Activated naive CD4-positive, alpha-beta T cell treated with anti-CD3 and anti-CD28 coated beads, Interleukin-2, amount 10 ng/mL, durations not matched to agents 7 days and 5 days (primary cell): ENCODE measurements around the gene TGFA.
A peak's percentile ranks its signal among the peaks of the same experiment; 100 is the strongest.

Experiments
- CTCF ChIA-PET: fragments of 350-600 bp; sonication (Branson Sonifier 250); formaldehyde crosslinking; loops from one replicate; lab custom pipeline; 2021; ENCODE audit warnings: antibody characterized with exemption; lab: Charles Lee
- DNase-seq: peaks from one replicate; pipeline ENCODE4 v3.0.0-alpha.2; 2020
- H3K27ac Mint-ChIP-seq: one replicate; pipeline ENCODE4 v1.8.0; 2021; ENCODE audit warnings: mild to moderate bottlenecking, moderate library complexity, mixed read lengths
- H3K27me3 Mint-ChIP-seq: one replicate; pipeline ENCODE4 v1.8.0; 2021; ENCODE audit warnings: mild to moderate bottlenecking, mixed read lengths
- H3K36me3 Mint-ChIP-seq: one replicate; pipeline ENCODE4 v1.8.0; 2021; ENCODE audit warnings: mixed read lengths
- H3K4me1 Mint-ChIP-seq: one replicate; pipeline ENCODE4 v1.8.0; 2021; ENCODE audit warnings: mixed read lengths
- H3K4me3 Mint-ChIP-seq: one replicate; pipeline ENCODE4 v1.8.0; 2021; ENCODE audit warnings: mild to moderate bottlenecking, moderate library complexity, mixed read lengths
- H3K9me3 Mint-ChIP-seq: one replicate; pipeline ENCODE4 v1.8.0; 2021; ENCODE audit warnings: mixed read lengths

TGFA gene

DNA sequence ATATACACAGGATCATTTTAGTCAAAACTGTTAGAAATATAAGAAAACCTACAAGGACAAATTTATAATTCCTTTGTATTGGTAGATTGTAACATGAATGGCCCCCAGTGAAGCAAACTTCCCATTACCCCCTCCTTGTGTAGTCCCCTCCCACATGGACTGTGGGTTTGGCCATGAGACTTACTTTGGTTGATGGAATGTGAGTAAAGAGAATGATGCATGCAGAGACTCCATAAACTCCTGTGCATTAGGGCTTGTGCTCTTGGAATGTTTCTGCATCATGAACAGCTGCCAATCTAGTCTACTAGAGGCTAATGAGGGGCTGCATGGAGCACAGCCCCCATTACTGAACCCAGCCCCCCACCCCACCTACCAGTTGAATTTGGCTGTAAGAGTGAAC is 8.3 kb upstream of the TGFA start:
- Mint-ChIP-seq H3K4me1 (no peaks in the 10 kb centered on the region), H3K4me3 (no peak overlapping the region), H3K9me3 (no peaks in the 10 kb centered on the region), H3K27ac (no peak overlapping the region), H3K27me3 (peaks cover 37% of the 10 kb centered on the region), H3K36me3 (no peaks in the 10 kb centered on the region)
- CTCF ChIA-PET: no interaction called here
- no peak for DNase-seq

DNA sequence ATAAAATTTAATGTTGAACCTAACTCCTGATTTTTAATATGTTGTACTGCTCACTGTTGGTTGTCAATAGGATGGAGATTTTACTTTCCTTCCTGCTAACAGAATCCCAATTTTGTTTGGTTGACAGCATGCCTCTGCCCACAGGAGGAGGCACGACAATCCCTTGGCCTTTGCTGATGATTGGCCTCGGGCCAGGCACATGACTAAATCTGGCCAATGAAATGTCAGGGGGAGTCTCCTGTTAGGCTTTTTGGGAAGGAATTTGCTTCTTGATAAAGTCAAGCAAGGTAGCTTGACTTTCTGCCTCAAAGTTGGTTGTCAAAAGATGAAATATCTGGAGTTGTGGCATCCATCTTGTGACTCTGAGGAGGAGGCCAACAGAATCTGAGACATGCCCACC is 6.8 kb upstream of the TGFA start:
- no peak overlapping the region for H3K4me3 Mint-ChIP-seq
- CTCF ChIA-PET: no interaction called here
- peaks cover 39% of the 10 kb centered on the region for H3K27me3 Mint-ChIP-seq

DNA sequence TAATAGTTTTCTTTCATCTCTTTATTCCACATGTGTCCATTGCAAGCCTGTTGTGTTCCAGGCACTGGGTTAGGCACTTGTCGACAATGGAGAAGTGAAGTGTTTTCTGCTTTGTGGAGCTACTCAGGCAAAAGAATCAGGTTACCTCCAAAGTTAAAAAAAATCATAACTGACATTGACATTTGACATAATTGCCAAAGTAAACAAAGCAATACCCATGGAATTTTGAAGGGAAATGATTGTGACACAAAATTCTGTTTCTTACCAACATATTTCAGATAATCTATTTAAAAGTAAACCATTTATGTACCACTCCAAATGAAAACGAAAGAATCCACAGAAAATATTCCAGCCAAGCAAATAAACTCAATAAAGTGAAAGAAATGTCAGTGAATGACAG is 6.4 kb upstream of the TGFA start:
- Mint-ChIP-seq H3K27me3 (peaks cover 43% of the 10 kb centered on the region), H3K36me3 (no peaks in the 10 kb centered on the region), H3K4me1 (peaks cover 3% of the 10 kb centered on the region), H3K27ac (no peak overlapping the region), H3K4me3 (no peak overlapping the region), H3K9me3 (no peaks in the 10 kb centered on the region)
- DNase-seq: no peak
- CTCF ChIA-PET: no interaction called here

More for the DNA sequence above, 6.8 kb upstream of the TGFA start:
- Mint-ChIP-seq H3K4me1 (no peaks in the 10 kb centered on the region), H3K27ac (no peak overlapping the region), H3K9me3 (no peaks in the 10 kb centered on the region), H3K36me3 (no peaks in the 10 kb centered on the region)
- DNase-seq: no peak

DNA sequence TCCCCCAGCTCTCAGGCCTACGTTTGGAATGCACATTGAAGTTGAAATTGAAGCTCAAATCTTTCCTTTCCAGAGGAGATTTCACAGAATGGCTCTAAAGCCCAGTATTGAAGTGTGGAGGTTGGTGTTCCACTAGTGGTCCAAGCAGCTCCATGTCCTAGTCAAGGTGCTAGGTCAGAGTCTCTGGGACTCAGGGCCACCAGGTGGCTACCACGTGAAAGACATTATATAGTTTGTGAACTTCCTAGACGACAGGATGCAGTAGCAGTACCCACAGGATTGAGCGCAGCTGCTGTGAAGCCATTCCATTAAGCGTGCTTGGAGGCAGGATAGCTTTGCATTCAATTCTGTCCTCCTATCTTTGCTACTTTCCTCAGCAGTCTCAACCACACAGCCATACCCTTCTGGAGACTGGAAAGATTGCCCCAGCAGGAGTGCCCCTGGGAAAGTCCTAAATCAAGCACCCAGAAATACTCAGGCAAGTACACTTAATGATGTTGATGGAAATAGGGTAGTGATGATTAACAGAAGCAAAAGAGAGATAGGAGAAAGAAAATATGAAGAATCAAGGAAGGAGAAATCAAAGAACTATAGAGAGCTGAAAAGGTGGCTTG is 4.7 kb upstream of the TGFA start:
- Mint-ChIP-seq H3K27me3 (peaks cover 59% of the 10 kb centered on the region), H3K4me3 (no peak overlapping the region), H3K27ac (no peak overlapping the region), H3K4me1 (peaks cover 15% of the 10 kb centered on the region), H3K9me3 (no peaks in the 10 kb centered on the region), H3K36me3 (no peaks in the 10 kb centered on the region)
- no peak for DNase-seq
- CTCF ChIA-PET: interaction anchor here (1.1 to 3.3 kb wide), 3 partner anchors 60 to 255 kb away, joined by 5 to 17 read pairs (median 8); no protein-coding TSS in a partner anchor

DNA sequence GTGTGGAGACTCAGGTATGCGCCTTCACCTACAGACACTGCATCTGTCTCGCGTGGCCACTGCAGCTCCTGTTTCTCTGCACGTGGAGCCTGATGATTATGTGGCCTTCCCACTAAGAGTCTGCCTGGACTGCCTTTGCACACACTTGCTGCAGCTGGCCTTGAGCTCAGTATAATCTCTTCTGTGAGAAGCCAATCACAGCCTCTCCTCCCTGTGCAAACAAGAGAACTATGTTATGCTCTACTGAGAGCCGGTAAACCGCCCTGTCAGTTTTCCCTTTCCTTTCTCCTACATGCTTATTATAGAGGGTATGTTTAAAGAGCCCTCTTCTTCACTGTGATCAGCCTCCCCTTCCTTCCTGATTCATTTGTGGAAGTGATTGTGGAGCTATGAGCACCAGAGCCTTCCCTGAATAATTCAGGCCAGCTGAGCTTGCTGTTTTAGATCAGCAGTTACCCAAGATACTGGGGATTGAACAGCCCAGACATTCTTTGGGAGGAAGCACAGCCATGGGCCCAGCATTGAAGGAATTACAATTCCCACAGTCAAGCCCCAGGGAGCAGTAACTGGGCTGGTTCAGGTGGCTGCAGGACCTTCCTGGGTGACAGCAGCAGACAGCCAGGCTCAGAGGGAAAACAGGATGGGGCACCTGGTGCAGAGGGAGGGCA is 3.7 kb upstream of the TGFA start:
- H3K27me3 Mint-ChIP-seq: peaks cover 69% of the 10 kb centered on the region
- H3K9me3 Mint-ChIP-seq: no peaks in the 10 kb centered on the region
- H3K4me3 Mint-ChIP-seq: no peak overlapping the region
- peaks cover 25% of the 10 kb centered on the region for H3K4me1 Mint-ChIP-seq
- no peak for DNase-seq
- no peaks in the 10 kb centered on the region for H3K36me3 Mint-ChIP-seq
- CTCF ChIA-PET: interaction anchor here (0.8 to 3.3 kb wide), 4 partner anchors 8 to 254 kb away, joined by 5 to 17 read pairs (median 6); no protein-coding TSS in a partner anchor
- H3K27ac Mint-ChIP-seq: no peak overlapping the region

DNA sequence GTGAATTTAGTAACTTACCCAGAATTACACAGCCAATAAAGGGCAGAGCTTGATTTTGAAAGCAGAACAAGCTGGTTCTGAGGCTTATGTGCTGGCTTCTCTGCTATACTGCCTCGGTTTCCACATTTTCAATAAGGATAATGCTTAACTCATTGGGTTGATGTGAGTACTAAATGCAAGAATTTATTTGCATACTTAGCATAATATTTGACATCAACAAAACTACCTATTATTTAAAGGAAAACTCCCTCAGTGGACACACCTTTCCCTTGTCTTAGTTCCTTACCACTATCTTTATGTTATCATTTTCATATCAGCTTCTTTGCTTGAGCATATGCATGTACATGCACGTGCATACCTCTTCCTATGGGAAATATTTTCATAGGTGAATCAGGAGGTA is 3.0 kb upstream of the TGFA start:
- H3K27ac Mint-ChIP-seq: no peak overlapping the region
- H3K4me1 Mint-ChIP-seq: peaks cover 28% of the 10 kb centered on the region
- H3K9me3 Mint-ChIP-seq: no peaks in the 10 kb centered on the region
- H3K4me3 Mint-ChIP-seq: no peak overlapping the region
- CTCF ChIA-PET: interaction anchor here (0.8 to 3.3 kb wide), 2 partner anchors 8 to 62 kb away, joined by 5 to 17 read pairs; no protein-coding TSS in a partner anchor
- DNase-seq: no peak
- peaks cover 72% of the 10 kb centered on the region for H3K27me3 Mint-ChIP-seq
- H3K36me3 Mint-ChIP-seq: no peaks in the 10 kb centered on the region

DNA sequence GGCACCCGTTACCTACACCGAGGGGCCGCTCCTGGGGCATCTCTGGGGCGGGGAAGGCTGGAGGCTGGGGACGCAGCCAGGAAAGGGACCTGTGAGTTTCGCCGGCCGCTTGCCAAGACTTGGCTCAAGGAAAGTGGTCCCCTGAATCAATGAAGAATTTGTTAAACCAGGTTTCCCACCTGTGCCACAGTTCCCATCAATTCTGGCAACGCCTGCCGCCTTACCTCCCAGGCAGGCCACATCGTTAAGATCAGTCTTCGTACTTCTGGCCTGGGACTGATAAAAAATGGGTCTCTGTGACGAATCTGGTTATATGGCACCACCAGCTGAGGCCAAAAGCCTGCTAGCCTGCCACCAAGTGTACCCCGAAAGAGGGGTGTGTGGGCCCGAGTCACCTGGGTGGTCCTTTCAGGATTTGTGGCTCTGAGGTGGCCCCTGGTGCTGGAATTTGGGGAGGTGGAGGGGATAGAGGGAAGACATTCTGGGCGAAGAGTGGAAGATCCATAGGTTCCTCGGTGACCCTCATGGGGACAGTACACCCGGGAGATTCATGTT is 789 bp upstream of the TGFA start:
- H3K9me3 Mint-ChIP-seq: no peaks in the 10 kb centered on the region
- H3K27ac Mint-ChIP-seq: no peak overlapping the region
- peak overlapping the region; percentile 76 for H3K4me3 Mint-ChIP-seq
- peaks cover 70% of the 10 kb centered on the region for H3K27me3 Mint-ChIP-seq
- CTCF ChIA-PET: no interaction called here
- DNase-seq: no peak
- peaks cover 28% of the 10 kb centered on the region for H3K4me1 Mint-ChIP-seq
- H3K36me3 Mint-ChIP-seq: no peaks in the 10 kb centered on the region

DNA sequence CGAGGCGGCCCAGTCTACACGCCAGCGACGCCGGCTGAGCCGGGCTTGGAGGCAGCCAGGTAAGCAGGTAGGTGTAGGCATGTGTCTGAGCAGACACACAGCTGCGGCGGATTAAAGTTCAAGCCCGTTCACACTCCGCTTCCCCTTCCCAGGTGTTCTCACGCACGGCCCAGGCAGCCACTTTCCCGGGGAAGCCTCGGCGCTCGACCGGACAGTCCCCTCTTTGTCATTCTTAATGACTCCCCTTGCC is 367 bp downstream of the TGFA start:
- no peaks in the 10 kb centered on the region for H3K9me3 Mint-ChIP-seq
- DNase-seq: peak; percentile 38
- peaks cover 28% of the 10 kb centered on the region for H3K4me1 Mint-ChIP-seq
- peak overlapping the region; percentile 72 for H3K4me3 Mint-ChIP-seq
- H3K27ac Mint-ChIP-seq: no peak overlapping the region
- H3K36me3 Mint-ChIP-seq: no peaks in the 10 kb centered on the region
- CTCF ChIA-PET: interaction anchor here (1.5 to 2.0 kb wide), 3 partner anchors 212 to 250 kb away, joined by 4 to 9 read pairs (median 7); no protein-coding TSS in a partner anchor
- H3K27me3 Mint-ChIP-seq: peaks cover 63% of the 10 kb centered on the region

DNA sequence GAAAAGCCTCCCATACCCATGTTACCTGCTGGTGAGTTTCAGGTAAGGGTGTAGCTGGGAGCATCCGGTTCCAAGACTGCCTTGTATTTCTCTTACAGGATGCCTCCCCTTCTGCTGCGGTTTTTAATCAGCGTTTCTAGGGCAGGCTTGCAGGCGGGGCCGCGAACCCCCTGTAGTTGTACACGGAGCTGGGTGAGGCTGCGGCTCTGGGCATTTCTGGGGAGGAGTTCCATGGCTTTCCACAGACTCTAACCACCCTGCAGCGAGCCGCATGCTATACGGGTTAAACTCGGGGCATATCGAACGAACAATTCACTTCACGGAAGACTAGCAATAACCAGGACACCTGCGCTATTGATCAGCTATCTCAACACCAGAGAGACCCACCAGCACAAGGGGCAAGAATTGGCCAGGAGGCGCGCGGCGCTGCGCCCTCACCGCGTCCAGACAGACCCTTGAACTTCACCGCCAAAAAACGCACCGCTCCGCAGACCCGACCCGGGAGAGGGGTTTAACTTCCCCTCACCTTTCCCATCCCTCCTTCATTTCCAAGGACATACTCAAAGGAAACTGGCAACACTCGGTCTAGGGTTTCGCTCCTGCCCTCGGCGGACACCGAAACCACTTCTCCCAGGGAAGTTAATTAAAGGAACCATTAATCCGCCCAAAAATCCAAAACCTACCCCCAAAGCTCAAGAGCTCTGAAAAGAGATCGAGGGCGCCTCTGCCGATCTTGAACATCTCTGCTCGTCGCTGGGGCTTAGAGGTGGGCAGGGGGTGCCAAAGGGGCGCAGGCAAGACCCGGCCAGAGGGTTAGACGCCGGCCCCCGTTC is 909 bp downstream of the TGFA start:
- CTCF ChIA-PET: interaction anchor here (1.0 to 2.0 kb wide), 5 partner anchors 11 to 251 kb away, joined by 3 to 9 read pairs (median 4); partner anchors contain the start of gene FAM136A

DNA sequence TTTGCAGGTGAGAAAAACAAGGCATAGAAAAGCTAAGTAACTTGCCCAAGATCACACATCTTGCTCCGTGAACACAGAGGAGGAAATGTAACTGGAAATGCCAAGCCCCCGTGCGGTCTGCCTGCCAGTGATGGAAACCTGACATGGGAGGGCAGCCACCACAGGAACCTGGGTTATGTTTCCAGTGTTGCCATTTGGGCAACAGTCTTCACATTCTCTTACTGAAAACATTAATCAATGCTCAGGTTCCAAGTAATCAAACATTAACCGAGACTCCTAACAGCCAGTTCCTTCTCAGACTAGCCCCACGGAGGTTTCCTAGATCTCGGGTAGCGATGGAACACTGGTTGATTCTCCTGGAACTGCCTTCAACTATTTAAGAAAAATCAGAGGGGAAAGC is 2.5 kb downstream of the TGFA start:
- H3K27me3 Mint-ChIP-seq: peaks cover 53% of the 10 kb centered on the region
- DNase-seq: no peak
- H3K4me3 Mint-ChIP-seq: no peak overlapping the region
- no peak overlapping the region for H3K27ac Mint-ChIP-seq
- no peaks in the 10 kb centered on the region for H3K36me3 Mint-ChIP-seq
- H3K9me3 Mint-ChIP-seq: no peaks in the 10 kb centered on the region
- CTCF ChIA-PET: interaction anchor here (1.1 kb wide), 1 partner anchor 9 kb away, joined by 3 read pairs; no protein-coding TSS in a partner anchor
- H3K4me1 Mint-ChIP-seq: peaks cover 28% of the 10 kb centered on the region

More for the DNA sequence above, 909 bp downstream of the TGFA start:
- DNase-seq: peak; percentile 27
- Mint-ChIP-seq H3K27ac (no peak overlapping the region), H3K36me3 (no peaks in the 10 kb centered on the region), H3K27me3 (peaks cover 58% of the 10 kb centered on the region), H3K9me3 (no peaks in the 10 kb centered on the region), H3K4me3 (peak overlapping the region; percentile 72), H3K4me1 (peaks cover 28% of the 10 kb centered on the region)

DNA sequence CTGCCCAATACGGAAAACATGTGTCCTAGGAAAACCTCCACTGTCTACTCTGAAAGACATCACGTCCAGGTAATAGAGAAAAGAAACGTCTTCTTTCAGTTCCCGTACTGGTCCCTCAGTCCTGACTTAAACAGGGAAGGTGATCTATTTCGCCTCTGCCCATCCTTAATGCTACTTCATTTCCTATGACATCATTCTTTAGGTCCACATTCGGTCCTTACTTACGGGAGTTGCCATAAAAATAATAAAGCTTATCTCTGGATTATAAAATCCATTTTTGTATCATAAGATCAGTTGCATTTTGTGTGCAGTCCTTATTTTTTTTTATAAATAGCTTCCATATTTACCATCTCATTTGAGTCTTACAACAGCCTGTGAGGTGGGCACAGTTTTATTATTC is 3.7 kb downstream of the TGFA start:
- no peak overlapping the region for H3K27ac Mint-ChIP-seq
- no peak overlapping the region for H3K4me3 Mint-ChIP-seq
- CTCF ChIA-PET: no interaction called here
- no peaks in the 10 kb centered on the region for H3K36me3 Mint-ChIP-seq
- H3K4me1 Mint-ChIP-seq: peaks cover 24% of the 10 kb centered on the region
- peaks cover 51% of the 10 kb centered on the region for H3K27me3 Mint-ChIP-seq
- DNase-seq: no peak
- H3K9me3 Mint-ChIP-seq: no peaks in the 10 kb centered on the region

DNA sequence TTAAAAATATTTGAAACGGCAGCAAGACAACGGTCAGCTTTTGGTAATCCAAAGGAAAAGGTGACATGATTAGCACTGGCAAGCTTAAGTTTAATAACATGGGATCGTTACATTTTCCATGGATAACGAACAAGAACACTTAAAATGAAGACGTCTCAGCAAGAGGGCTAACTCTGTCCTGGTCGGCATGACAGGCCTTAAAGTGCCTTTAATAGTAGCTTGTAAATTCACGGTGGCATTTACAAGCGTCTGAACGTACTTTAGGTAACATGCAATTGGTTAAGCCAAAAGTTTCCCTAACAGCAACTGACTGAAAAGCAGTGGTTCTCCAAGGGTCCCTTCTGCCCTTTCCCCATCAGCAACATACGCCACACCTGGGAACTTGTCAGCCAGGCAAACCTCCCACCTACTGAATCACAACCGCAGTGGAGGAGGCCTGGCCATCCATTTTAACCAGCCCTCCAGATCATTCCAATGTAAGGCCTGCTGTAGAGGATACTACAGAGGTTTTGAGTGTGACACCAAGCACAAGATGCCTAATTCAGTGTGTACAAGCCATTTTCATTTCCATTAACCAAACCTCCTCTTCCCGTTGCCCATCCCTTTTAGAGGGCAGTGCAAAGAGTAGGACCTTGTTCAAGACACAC is 4.4 kb downstream of the TGFA start:
- Mint-ChIP-seq H3K27me3 (peaks cover 45% of the 10 kb centered on the region), H3K36me3 (no peaks in the 10 kb centered on the region), H3K9me3 (no peaks in the 10 kb centered on the region), H3K4me3 (no peak overlapping the region), H3K4me1 (peaks cover 16% of the 10 kb centered on the region), H3K27ac (no peak overlapping the region)
- DNase-seq: no peak
- CTCF ChIA-PET: interaction anchor here (1.0 kb wide), 1 partner anchor 8 kb away, joined by 5 read pairs; no protein-coding TSS in a partner anchor

DNA sequence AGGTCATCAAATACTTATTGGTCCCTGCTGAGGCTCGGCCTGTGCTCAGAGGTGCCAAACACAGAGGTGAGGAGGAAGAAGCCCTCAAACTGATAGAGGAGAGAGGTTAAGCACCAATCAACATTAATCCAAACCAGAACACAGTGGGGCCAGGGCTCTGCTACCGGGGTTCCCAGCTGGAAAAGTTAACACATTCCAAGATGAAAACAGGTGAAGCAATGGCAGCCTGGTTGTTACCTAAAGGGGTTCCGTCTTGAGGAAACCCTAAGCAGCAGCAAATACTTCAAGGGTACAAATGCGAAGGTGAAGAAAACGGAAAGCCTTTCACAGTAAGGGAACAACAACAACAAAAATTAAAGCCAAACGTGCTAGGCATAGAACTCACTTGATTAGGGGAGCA is 5.4 kb downstream of the TGFA start:
- Mint-ChIP-seq H3K4me3 (no peak overlapping the region), H3K9me3 (no peaks in the 10 kb centered on the region), H3K36me3 (no peaks in the 10 kb centered on the region), H3K4me1 (peaks cover 12% of the 10 kb centered on the region), H3K27me3 (peaks cover 36% of the 10 kb centered on the region), H3K27ac (no peak overlapping the region)
- CTCF ChIA-PET: no interaction called here
- DNase-seq: no peak

DNA sequence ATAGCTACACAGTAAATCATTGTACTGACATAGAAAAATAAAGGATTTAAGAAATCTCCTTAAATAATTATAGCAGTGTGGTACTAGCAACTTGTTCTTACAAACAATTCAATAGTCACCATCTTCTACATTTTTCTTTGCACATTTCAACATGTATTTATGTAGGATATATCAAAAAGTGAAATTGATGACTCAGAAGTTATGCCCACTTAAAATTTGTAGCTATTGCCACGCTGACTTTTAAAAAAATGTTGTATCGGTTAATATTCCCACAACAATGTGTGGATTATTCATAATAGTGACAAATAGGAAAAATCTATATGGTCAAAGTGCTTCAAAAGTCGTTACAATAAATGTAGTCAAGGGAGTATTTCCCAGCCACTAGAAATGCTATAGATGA is 6.7 kb downstream of the TGFA start:
- H3K9me3 Mint-ChIP-seq: no peaks in the 10 kb centered on the region
- no peaks in the 10 kb centered on the region for H3K36me3 Mint-ChIP-seq
- H3K27me3 Mint-ChIP-seq: peaks cover 24% of the 10 kb centered on the region
- CTCF ChIA-PET: interaction anchor here (1.2 kb wide), 1 partner anchor 238 kb away, joined by 3 read pairs; no protein-coding TSS in a partner anchor
- H3K4me3 Mint-ChIP-seq: no peak overlapping the region
- H3K4me1 Mint-ChIP-seq: no peaks in the 10 kb centered on the region
- DNase-seq: no peak
- no peak overlapping the region for H3K27ac Mint-ChIP-seq
